H1 (cell line): ENCODE measurements around the gene CALCOCO2. TPM values are rescaled to one million over a fixed set of nuclear protein-coding genes. Genes with fewer than 3 reads are reported as not detected.

ENCODE experiments used
- CTCF ChIA-PET: fragments of 300-600 bp; sonication (Branson Sonifier 250); formaldehyde crosslinking; loops from one replicate; lab custom pipeline; 2021; ENCODE audit not compliant: partially characterized antibody; lab: Charles Lee
- POLR2A ChIA-PET: fragments of 300-600 bp; sonication (Branson Sonifier 250); formaldehyde crosslinking; loops from one replicate; lab custom pipeline; 2021; ENCODE audit warnings: inconsistent platforms; ENCODE audit not compliant: partially characterized antibody; lab: Charles Lee
- DNase-seq, 2 experiments: peaks; one replicate each; pipeline versions ENCODE4 v3.0.0 to v3.0.0-alpha.2; 2010 to 2022; ENCODE audit warnings: low spot score in 2 of 2, low read depth in 1 of 2, mixed read lengths in 1 of 2
- FAIRE-seq: peaks from 2 replicates; lab custom pipeline; 2011; peaks lifted over from hg19 to GRCh38; lab: Jason Lieb, UNC
- H2AFZ ChIP-seq: 2 replicates; pipeline ENCODE4 v1.8.1; 2012; ENCODE audit warnings: low read length, inconsistent platforms
- H2AK5ac ChIP-seq: 2 replicates; pipeline ENCODE4 v1.6.1; 2013; ENCODE audit warnings: low read depth, low read length
- H2BK120ac ChIP-seq: replicated peaks from 2 replicates; pipeline ENCODE3; 2013; ENCODE audit warnings: low read depth, low read length, inconsistent platforms
- H2BK12ac ChIP-seq: 2 replicates; pipeline ENCODE4 v1.6.1; 2013; ENCODE audit warnings: low read depth, low read length
- H2BK15ac ChIP-seq: 2 replicates; pipeline ENCODE4 v1.6.1; 2013; ENCODE audit warnings: low read length
- H2BK20ac ChIP-seq: 2 replicates; pipeline ENCODE4 v1.6.1; 2013; ENCODE audit warnings: low read length
- H2BK5ac ChIP-seq: 2 replicates; pipeline ENCODE4 v1.6.1; 2013; ENCODE audit warnings: low read depth, low read length
- H3K14ac ChIP-seq: 2 replicates; pipeline ENCODE4 v1.6.1; 2013; ENCODE audit warnings: inconsistent platforms; ENCODE audit not compliant: insufficient read length
- H3K18ac ChIP-seq: 2 replicates; pipeline ENCODE4 v1.6.1; 2013; ENCODE audit warnings: low read length; ENCODE audit errors: extremely low read depth
- H3K23ac ChIP-seq: 2 replicates; pipeline ENCODE4 v1.6.1; 2013; ENCODE audit warnings: inconsistent platforms; ENCODE audit not compliant: insufficient read length
- H3K23me2 ChIP-seq: 2 replicates; pipeline ENCODE4 v1.6.1; 2013; ENCODE audit warnings: low read depth, low read length
- H3K27ac ChIP-seq: 2 replicates; pipeline ENCODE4 v1.6.1; 2011; ENCODE audit warnings: low read depth, low read length, inconsistent platforms
- H3K27me3 ChIP-seq, 4 experiments: replicated peaks in 1 of 4; 1 replicate in 1 of 4; 2 replicates in 3 of 4; pipeline versions ENCODE4 v1.6.1 to v1.8.1; 2011 to 2013; ENCODE audit warnings: low read length in 3 of 4, mild to moderate bottlenecking in 3 of 4, inconsistent platforms in 2 of 4, mixed read lengths in 2 of 4, moderate library complexity in 1 of 4; ENCODE audit not compliant: control insufficient read depth in 3 of 4, insufficient read depth in 3 of 4; ENCODE audit errors: extremely low read depth in 1 of 4
- H3K36me3 ChIP-seq, 4 experiments: 2 replicates each; pipeline versions ENCODE4 v1.6.1 to v1.8.1; 2011 to 2013; ENCODE audit warnings: mild to moderate bottlenecking in 4 of 4, low read length in 3 of 4, moderate library complexity in 2 of 4, control low read depth in 1 of 4, inconsistent platforms in 1 of 4; ENCODE audit not compliant: insufficient read depth in 4 of 4, control insufficient read depth in 2 of 4
- H3K4ac ChIP-seq: replicated peaks from 2 replicates; pipeline ENCODE3; 2013; ENCODE audit warnings: low read length, low read depth, mixed read lengths, inconsistent platforms; ENCODE audit not compliant: insufficient read length
- H3K4me1 ChIP-seq, 4 experiments: replicated peaks in 1 of 4; 1 replicate in 1 of 4; 2 replicates in 3 of 4; pipeline versions ENCODE4 v1.6.1 to v1.8.1; 2011 to 2013; ENCODE audit warnings: low read length in 3 of 4, inconsistent platforms in 2 of 4, mixed read lengths in 1 of 4; ENCODE audit not compliant: insufficient read depth in 4 of 4, control insufficient read depth in 3 of 4
- H3K4me2 ChIP-seq, 2 experiments: 2 replicates each; pipeline versions ENCODE4 v1.6.1 to v1.8.1; 2011 to 2013; ENCODE audit warnings: low read depth in 2 of 2, low read length in 2 of 2, control low read depth in 1 of 2, inconsistent platforms in 1 of 2, mild to moderate bottlenecking in 1 of 2; ENCODE audit not compliant: insufficient read depth in 1 of 2
- H3K4me3 ChIP-seq, 4 experiments: fragments of 200-600, 300-600 bp in 1 of 4; sonication (generic), shearing (Covaris generic), sonication (Bioruptor Twin) in 1 of 4; 2 replicates each; pipeline versions ENCODE4 v1.5.1 to v1.8.1; 2011 to 2016; ENCODE audit warnings: low read length in 4 of 4, low read depth in 3 of 4, control low read depth in 2 of 4, inconsistent platforms in 2 of 4, mild to moderate bottlenecking in 2 of 4, mixed read lengths in 1 of 4, moderate library complexity in 1 of 4; ENCODE audit not compliant: insufficient read depth in 2 of 4; ENCODE audit errors: extremely low read depth in 1 of 4
- H3K56ac ChIP-seq: replicated peaks from 2 replicates; pipeline ENCODE3; 2013; ENCODE audit warnings: low read depth, mild to moderate bottlenecking, mixed read lengths, low read length, inconsistent platforms; ENCODE audit not compliant: insufficient read length
- H3K79me1 ChIP-seq: 2 replicates; pipeline ENCODE4 v1.6.1; 2013; ENCODE audit warnings: low read depth, low read length, control low read depth
- H3K79me2 ChIP-seq, 2 experiments: 2 replicates each; pipeline versions ENCODE4 v1.6.1 to v1.8.1; 2012 to 2013; ENCODE audit warnings: low read length in 2 of 2, mild to moderate bottlenecking in 2 of 2, inconsistent platforms in 1 of 2; ENCODE audit not compliant: insufficient read depth in 2 of 2, control insufficient read depth in 1 of 2
- H3K9ac ChIP-seq, 4 experiments: replicated peaks in 1 of 4; 1 replicate in 1 of 4; 2 replicates in 3 of 4; pipeline versions ENCODE4 v1.6.1 to v1.8.1; 2011 to 2013; ENCODE audit warnings: low read depth in 3 of 4, low read length in 3 of 4, control low read depth in 2 of 4, mild to moderate bottlenecking in 2 of 4, moderate library complexity in 2 of 4, inconsistent platforms in 1 of 4; ENCODE audit errors: extremely low read depth in 1 of 4
- H3K9me3 ChIP-seq, 2 experiments: 2 replicates each; pipeline versions ENCODE4 v1.6.1 to v1.8.1; 2012 to 2013; ENCODE audit warnings: mild to moderate bottlenecking in 2 of 2, moderate library complexity in 2 of 2, control low read depth in 1 of 2, inconsistent platforms in 1 of 2, low read depth in 1 of 2, low read length in 1 of 2, mixed read lengths in 1 of 2; ENCODE audit not compliant: insufficient read depth in 2 of 2
- H4K20me1 ChIP-seq, 2 experiments: replicated peaks in 1 of 2; 2 replicates each; pipeline versions ENCODE3 to v1.8.1; 2011 to 2013; ENCODE audit warnings: inconsistent platforms in 2 of 2, low read length in 2 of 2, mild to moderate bottlenecking in 1 of 2; ENCODE audit not compliant: insufficient read depth in 2 of 2, control insufficient read depth in 1 of 2
- H4K5ac ChIP-seq: 2 replicates; pipeline ENCODE4 v1.6.1; 2013; ENCODE audit warnings: low read length, low read depth, mixed read lengths, inconsistent platforms; ENCODE audit not compliant: insufficient read length
- H4K8ac ChIP-seq: 2 replicates; pipeline ENCODE4 v1.8.0; 2013; ENCODE audit warnings: mild to moderate bottlenecking, moderate library complexity, low read length, inconsistent platforms; ENCODE audit not compliant: insufficient read depth; ENCODE audit errors: extremely low read depth
- H4K91ac ChIP-seq: replicated peaks from 2 replicates; pipeline ENCODE3; 2013; ENCODE audit warnings: low read length, mixed read lengths, inconsistent platforms; ENCODE audit not compliant: insufficient read length
- CBX8 ChIP-seq: fragments of 300-800, 300-1000 bp; sonication (generic); IDR thresholded peaks from 2 replicates; pipeline ENCODE4 v1.7.1; 2016; ENCODE audit warnings: low read depth, low read length, borderline replicate concordance
- CEBPB ChIP-seq: IDR thresholded peaks from 2 replicates; pipeline ENCODE4 v1.6.1; 2012; ENCODE audit warnings: low read depth, low read length
- CREB1 ChIP-seq: IDR thresholded peaks from 2 replicates; pipeline ENCODE4 v1.6.1; 2012; ENCODE audit warnings: inconsistent platforms
- CTCF ChIP-seq, 3 experiments: IDR thresholded peaks; 1 replicate in 2 of 3; 2 replicates in 1 of 3; pipeline versions ENCODE4 v1.5.1 to v1.6.1; 2011; ENCODE audit warnings: low read length in 3 of 3, mild to moderate bottlenecking in 3 of 3, inconsistent platforms in 2 of 3, low read depth in 1 of 3, moderate library complexity in 1 of 3; ENCODE audit not compliant: insufficient read depth in 1 of 3; ENCODE audit errors: control extremely low read depth in 1 of 3
- JUN ChIP-seq: IDR thresholded peaks from 2 replicates; pipeline ENCODE4 v1.6.1; 2011; ENCODE audit warnings: low read depth, mild to moderate bottlenecking, improper control_type of control experiment, low read length
- KDM4A ChIP-seq: IDR thresholded peaks from one replicate; pipeline ENCODE4 v1.7.1; 2012; ENCODE audit warnings: low read depth, mild to moderate bottlenecking, moderate library complexity, low read length, inconsistent platforms; ENCODE audit not compliant: severe bottlenecking
- POLR2A ChIP-seq, 2 experiments: IDR thresholded peaks; 1 replicate in 1 of 2; 2 replicates in 1 of 2; pipeline ENCODE4 v1.6.1; 2011; ENCODE audit warnings: low read depth in 2 of 2, low read length in 2 of 2, mild to moderate bottlenecking in 2 of 2; ENCODE audit errors: control extremely low read depth in 1 of 2
- POLR2AphosphoS5 ChIP-seq: IDR thresholded peaks from 2 replicates; pipeline ENCODE4 v1.6.1; 2011; ENCODE audit warnings: low read depth, low read length
- RBBP5 ChIP-seq: IDR thresholded peaks from 2 replicates; pipeline ENCODE4 v1.7.1; 2012; ENCODE audit warnings: low read depth, mild to moderate bottlenecking, inconsistent platforms, low read length, moderate library complexity, borderline replicate concordance
- SIX5 ChIP-seq: IDR thresholded peaks from 2 replicates; pipeline ENCODE4 v1.6.1; 2011; ENCODE audit warnings: mild to moderate bottlenecking, low read depth, low read length
- SUZ12 ChIP-seq: fragments of 200-600 bp; sonication (generic); IDR thresholded peaks from 2 replicates; pipeline ENCODE4 v1.6.1; 2012; ENCODE audit warnings: mild to moderate bottlenecking, inconsistent platforms, low read length, moderate library complexity, mixed read lengths
- YY1 ChIP-seq: IDR thresholded peaks from 2 replicates; pipeline ENCODE4 v1.6.1; 2011; ENCODE audit warnings: low read depth, mild to moderate bottlenecking, low read length
- WGBS, 2 experiments: shearing (Covaris generic) in 1 of 2; methylation state at CpG; one replicate each; pipeline versions ENCODE4 v1.1.6 to v1.1.7; 2013 to 2015; ENCODE audit warnings: low lambda C conversion rate in 2 of 2, mixed read lengths in 2 of 2, inconsistent platforms in 1 of 2, low coverage in 1 of 2, missing lambda C conversion rate in 1 of 2; ENCODE audit not compliant: insufficient replicate concordance in 2 of 2, insufficient coverage in 1 of 2, insufficient read length in 1 of 2; ENCODE audit errors: extremely low coverage in 1 of 2, missing lambda C conversion rate in 1 of 2; 5-methylcytosine and 5-hydroxymethylcytosine counted together
- polyA plus RNA-seq, 7 experiments: library from polyadenylated mRNA; depleted of rRNA in 3 of 7; stranded (reverse) in 5 of 7; unstranded in 2 of 7; fragments of >200 nt in 5 of 7; fragments of 200-250 nt in 2 of 7; gene quantifications; 1 replicate in 5 of 7; 2 replicates in 1 of 7; 4 replicates in 1 of 7; pipeline versions ENCODE4 v1.2.1 to v1.2.3, GENCODE V29; 2011 to 2013; ENCODE audit warnings: missing spikeins in 2 of 7, mixed read lengths in 2 of 7
- total RNA-seq: library from RNA; stranded (reverse); fragmentation: NEBNext Ultra II Directional; extraction: Animal tissue kit (Norgen Biotek cat#: 25700); gene quantifications from 2 replicates; pipeline ENCODE4 v1.2.1, GENCODE V29; 2021

CALCOCO2 gene
- total and polyA plus RNA-seq, 2 of the 8 experiments (the other 6 are each of a cell fraction or from before 2014, with no cell fraction given), result 12.1 to 31.8 TPM

- Histone ChIP-seq H2BK15ac (no peak overlapping the region), H3K4me2 (no peak overlapping the region), H3K27me3 (peaks cover 0 to 6% (median 1%) of the 10 kb centered on the region in 4 experiments; a peak in 2 of 7 replicates), H3K4me3 (no peak overlapping the region), H2BK5ac (no peak overlapping the region), H2AK5ac (no peak overlapping the region), H3K56ac (no peak overlapping the region), H3K23me2 (no peaks in the 10 kb centered on the region), H2BK120ac (no peak overlapping the region), H3K27ac (no peak overlapping the region), H3K36me3 (no peaks in the 10 kb centered on the region), H4K91ac (no peak overlapping the region), H3K9me3 (no peaks in the 10 kb centered on the region), H3K79me2 (no peaks in the 10 kb centered on the region), H3K4me1 (peaks cover 0 to 3% (median 0%) of the 10 kb centered on the region in 4 experiments; a peak in 2 of 7 replicates), H3K79me1 (no peaks in the 10 kb centered on the region), H2AFZ (no peak overlapping the region), H3K9ac (no peak overlapping the region), H2BK20ac (no peak overlapping the region), H3K18ac (no peak overlapping the region), H3K4ac (no peak overlapping the region), H4K8ac (no peak overlapping the region), H3K14ac (no peak overlapping the region), H3K23ac (no peak overlapping the region), H4K5ac (no peak overlapping the region), H4K20me1 (peaks cover 0 to 2% of the 10 kb centered on the region in 2 experiments), H2BK12ac (no peak overlapping the region)
- DNase-seq, result no peak
- ChIA-PET POLR2A (interaction anchor here (0.8 to 1.3 kb wide), 4 partner anchors 12 to 112 kb away, joined by 3 to 4 read pairs (median 3); no protein-coding TSS in a partner anchor), CTCF (interaction anchor here (0.6 to 88.5 kb wide), 34 partner anchors 8 to 345 kb away, joined by 3 to 2590 read pairs (median 5); partner anchors contain the start of genes ATP5MC1, HOXB13, PRAC1 and PRAC2)
- 47% methylated on average over 9 of the region's 9 CpGs; no CpG with 5 or more reads in 1 of the 2 experiments for WGBS, 2 experiments
- no peak for FAIRE-seq
- TF ChIP-seq CTCF (IDR thresholded peaks at IDR 0.05; ENCODE audit: control extremely low read depth in 1 of 3, insufficient read depth in 1 of 3, low read depth in 1 of 3, low read length in 3 of 3) (no peak), POLR2A (IDR thresholded peaks at IDR 0.05; ENCODE audit: control extremely low read depth in 1 of 2, low read depth in 2 of 2, low read length in 2 of 2) (no peak), CEBPB (no peak), KDM4A (no peak), JUN (no peak), SUZ12 (no peak), YY1 (no peak), SIX5 (no peak), RBBP5 (no peak), POLR2AphosphoS5 (no peak), CREB1 (no peak), CBX8 (no peak)
Measured at GRCh38 chr17:48790607-48791127, 40.2 kb upstream of the CALCOCO2 start.
